ENCODE results near the gene FAM222B.
"Not testable (repeated sequence)": the region's sequence is repeated elsewhere in the genome, so short reads cannot be mapped to it uniquely, and the experiment has no call there.

The FAM222B gene, protein sequence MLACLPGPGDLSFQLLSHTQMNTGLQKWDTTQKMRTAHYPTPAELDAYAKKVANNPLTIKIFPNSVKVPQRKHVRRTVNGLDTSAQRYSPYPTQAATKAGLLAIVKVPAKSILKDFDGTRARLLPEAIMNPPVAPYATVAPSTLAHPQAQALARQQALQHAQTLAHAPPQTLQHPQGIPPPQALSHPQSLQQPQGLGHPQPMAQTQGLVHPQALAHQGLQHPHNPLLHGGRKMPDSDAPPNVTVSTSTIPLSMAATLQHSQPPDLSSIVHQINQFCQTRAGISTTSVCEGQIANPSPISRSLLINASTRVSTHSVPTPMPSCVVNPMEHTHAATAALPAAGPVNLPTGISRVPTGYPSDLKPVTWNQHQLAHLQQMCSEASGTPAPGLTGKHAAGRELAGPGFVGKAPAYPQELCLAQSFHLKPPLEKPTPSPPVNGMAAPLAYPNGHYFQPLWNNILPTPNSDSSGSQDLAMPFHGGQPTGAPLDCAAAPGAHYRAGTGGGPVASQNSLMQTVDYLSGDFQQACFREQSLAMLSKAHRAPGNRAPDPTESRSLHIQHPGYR

DNA sequence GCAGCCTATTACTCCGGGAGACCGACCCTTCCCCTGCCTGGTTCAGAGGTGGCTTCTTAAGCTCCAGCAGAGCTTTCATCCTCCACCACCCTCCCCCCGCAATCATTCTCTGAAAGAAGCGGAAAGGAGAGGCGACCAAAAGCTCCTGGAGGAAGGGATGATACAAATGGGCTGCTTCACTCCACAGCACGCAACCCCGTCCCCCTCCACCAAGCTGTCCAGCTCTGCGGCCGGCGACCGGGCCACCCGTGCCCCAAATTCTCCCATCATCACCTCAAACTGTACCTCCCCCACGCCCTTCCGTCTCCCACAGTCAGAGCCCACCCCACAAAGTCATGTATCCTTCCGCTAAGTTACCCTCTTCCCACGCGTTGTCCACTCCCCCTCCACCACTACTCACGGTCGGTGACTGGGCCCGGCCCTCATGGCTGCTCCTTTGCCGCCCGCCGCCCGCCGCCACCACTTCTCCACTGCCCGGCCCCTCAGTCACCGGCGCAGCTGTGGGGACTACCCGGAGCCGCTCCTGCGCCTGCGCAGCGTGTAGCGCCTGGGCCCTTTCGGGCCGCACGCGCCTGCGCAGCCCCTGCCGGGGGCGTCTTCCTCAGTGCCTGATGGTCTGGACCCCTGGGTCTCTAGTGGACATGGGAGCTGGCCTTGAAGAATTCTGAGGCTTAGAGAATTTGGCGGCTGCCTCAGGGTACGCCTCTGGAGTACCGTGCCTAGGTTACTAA, at the start of gene FAM222B:
FAM222B (minus strand) TSS at position 509 of the 731 bp plus-strand sequence. CDS start 76,123 bp downstream, outside the sequence.
- DNase-seq (ENCODE audit: low read depth), result peak; percentile 62

DNA sequence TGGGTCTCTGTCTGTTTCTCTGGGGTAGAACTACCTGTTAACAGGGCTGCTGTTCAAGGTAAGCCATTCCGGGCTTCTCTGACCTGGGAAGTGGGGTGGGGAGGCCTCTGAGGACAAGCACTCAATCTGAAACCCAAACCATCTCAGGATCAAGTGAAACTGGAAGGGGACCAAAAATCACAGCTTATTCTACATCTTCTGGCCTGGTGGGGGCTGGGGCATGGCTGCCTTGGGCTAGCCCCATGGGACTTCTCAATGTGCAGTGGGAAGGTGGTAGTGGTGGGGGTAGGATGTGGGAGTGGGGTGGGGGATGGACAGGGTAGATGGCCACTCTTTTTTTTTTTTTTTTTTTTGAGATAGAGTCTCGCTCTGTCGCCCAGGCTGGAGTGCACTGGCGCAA, 49.4 kb upstream of the FAM222B start:
- no peak for DNase-seq (ENCODE audit: low read depth)

DNA sequence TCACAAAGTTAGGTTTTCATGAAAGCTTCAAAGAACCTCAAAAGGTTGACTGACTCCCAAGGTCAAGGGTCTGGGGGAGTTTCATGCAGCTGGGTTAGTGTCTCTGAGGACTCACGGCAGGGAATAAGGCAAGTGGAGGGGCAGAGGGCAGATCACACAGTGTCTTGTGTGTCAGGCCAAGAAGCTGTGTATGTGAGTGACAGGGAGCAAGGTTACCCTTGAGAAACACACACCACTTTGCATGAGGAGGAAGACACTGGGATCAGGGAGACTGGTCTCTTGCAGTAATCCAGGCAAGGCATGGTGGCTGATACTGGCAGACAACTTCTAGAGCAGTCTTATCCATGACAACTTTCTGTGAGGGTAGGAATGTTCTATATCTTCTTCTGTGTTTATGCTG, 48.6 kb upstream of the FAM222B start:
- no peak for DNase-seq (ENCODE audit: low read depth)

DNA sequence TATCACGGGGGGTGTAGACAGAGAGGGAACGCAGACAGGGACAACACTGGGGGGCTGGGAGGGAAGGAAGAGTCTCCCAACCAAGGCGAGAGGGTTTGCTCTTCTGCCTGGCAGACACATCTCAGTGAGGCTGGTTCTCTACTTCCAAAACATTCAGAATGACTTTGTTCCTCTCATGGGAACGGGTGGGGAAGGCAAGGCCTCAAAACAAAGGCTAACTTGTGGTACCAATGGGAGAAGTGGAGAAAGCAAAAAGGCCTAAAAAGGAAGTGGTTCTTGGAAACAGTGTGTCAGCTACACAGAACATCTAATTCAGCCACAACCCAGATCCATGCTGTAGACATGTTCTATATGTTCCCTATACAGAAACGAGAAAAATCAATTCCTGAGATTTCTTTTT, 47.4 kb upstream of the FAM222B start:
- DNase-seq (ENCODE audit: low read depth), result no peak

DNA sequence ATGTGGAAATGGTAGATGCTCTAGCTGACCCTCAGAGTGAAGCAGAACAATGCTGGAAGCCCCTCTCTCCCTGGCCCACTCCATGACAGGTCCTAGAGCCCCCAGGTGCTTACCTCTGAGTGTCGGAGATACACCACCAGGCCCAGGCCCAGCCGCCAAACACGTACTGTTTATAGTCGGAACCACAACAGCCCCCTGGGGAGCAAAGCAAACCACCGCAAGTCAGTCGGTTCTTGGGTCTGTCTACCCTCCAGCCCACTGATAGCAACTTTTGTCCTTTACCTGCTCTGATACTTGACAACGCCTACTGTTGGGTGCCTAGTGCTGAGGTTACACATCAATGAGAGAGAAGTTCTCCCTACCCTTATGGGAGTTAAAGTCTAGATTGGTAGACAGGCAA, 46.2 kb upstream of the FAM222B start:
- DNase-seq (ENCODE audit: low read depth), result no peak

DNA sequence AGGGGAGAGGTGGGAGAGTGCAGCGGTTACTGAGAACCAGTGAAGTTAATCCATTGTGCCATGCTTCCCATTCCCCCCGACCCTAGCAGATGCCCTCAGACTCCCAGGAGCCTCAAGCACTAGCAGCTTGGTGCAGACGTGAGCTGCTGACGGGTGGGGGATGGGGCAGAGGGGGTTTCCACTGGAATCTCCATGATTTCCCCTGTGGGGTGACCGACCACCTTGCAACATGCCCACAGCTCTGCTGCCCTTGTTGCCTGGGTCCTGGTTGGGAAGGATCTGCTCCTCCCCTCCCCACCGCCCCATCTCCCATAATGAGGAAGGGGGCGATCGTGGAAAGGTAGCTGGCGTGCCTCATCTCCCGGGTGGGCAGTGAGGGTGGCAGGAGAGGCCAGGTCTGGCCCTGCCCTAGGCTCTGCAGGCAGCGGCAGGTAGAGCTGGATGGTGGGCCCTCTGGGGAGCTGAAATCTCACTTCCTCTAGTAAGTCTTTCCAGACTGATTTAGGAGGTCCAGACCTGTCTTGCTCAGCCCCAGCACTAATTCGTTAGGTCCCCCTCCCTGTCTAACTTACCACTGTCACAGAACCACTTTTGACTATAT, 45.4 kb upstream of the FAM222B start:
- no peak for DNase-seq (ENCODE audit: low read depth)

DNA sequence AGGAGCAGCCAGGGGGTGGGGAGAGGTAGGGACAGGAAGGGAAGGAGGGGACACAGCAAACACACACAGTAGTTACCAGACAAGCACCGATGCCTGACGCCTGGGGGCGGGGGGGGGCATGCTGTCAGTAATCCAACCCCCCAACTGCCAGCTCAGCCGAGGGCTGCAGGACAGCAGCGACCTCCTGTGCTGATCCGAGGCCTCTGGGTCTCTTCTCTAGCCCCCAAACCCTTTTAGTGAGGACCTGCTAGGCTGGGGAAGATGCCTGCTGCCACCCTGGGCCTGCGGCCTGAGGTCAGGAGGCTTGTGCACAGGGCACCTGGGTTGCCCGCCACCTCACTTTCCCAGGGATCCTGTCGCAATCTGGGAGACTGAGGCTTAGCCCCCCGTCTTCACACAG, 43.4 kb upstream of the FAM222B start:
- DNase-seq (ENCODE audit: low read depth), result no peak

DNA sequence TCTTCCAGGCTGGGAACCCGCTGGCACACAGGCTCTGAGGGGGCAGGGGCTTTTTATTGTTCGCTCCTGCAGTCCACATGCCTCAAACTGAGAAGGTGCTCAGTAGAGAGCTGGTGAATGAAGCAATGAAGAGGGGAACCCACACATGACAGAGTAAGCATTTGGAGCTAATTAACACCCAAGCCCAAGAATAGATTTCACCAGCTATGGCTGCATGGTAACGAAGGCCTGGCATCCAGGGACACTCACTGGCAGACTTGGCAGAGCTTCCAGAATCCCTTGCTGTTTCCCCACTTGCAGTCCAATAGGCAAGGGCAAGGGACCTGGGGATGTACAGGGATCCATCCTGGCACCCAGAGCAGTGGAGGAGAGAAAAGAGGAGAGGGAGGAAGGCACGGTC, 42.8 kb upstream of the FAM222B start:
- DNase-seq (ENCODE audit: low read depth), result no peak

DNA sequence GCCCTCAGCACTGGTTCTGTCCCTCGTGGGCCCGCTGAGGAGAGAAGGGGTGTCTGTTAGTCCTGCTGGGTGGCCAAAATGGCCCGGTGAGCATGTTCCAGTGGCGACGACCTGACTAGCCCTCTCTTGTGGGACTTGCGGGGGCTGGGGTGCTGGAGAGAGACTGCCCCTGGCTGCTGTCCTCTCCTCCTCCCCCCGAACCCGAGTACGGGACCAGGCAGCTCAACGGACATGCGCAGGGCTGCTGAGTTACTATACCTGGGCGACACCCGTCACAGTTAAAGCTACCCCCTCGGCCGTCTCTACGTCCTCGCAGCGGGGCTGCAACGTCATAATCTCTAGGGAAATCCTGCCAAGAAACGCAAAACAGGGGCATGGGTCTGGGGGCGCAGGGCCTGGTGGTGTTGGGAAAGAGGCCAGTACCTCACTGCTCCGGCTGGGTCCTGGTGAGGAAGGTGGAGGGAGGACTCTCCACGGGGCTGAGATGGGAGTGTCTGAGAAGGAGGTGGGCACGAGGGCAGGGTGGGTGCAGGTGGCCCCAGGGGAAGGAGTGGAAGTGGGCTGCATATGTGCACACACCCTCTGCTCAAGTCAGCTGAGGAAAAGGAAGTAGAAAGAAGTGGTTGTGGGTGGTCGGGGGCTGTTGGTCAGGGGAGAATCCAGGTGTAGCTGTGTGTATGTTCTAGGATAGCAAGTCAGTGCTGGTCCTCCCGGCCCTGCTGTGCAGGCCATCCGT, 41.5 kb upstream of the FAM222B start:
- DNase-seq (ENCODE audit: low read depth), result no peak

DNA sequence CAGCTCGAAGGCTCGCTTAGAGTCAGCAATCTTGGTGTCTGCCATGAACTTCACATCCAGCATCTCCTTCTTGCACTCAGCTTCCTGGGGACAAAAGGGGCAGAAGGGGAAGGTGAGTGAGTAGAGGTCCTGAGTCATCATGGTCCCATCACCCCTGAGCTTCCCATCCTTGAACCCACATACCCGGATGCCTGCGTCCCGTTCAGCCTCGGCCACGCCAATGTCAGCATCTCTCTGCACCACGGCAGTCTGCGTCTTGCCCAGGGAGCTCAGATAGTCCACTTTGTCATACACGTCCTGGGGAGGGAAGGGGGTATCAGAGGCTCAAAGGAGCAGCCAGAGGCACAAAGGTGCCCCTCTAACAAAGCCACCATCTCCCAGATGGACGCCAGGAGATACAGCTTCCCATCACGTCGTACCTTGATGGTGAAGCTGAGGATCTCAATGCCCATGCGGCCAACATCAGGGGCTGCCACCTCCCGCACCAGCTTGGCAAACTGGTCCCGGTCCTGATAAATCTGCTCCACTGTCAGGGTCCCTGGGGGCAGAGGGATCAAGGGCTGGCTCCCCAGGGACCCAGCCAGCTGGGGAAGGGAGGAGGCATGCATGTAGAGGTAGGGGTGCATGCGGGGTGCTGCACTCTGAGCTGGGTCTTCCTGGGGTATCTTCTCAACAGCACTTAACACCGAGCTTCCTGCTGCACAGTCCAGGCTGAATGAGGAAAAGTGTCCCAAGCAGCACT, 39.7 kb upstream of the FAM222B start:
- DNase-seq (ENCODE audit: low read depth), result no peak

DNA sequence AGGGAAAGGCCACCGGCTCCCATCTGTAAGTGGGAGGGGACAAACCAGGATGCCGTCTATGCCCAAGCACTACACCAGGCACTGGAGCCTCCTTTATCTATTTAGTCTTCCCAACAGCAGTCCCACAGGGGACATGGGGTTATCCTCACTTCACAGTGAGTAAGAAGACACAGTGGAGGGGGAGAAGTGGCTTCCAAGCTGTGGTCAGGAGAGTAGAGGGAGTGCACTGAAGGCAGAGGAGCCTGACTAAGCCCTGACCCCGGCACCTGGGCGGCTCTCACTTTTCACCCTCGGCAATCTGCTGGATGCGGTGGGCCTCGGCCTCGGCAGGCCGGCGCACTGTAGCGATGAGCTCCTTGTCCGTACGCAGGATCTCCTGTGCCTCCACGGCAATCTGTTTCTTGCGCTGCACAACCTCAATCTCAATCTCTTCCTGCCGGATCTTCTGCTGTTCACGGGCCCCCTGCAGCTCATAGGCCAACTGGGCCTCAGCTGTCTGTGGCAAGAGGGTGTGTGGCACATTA, 39.0 kb upstream of the FAM222B start:
- no peak for DNase-seq (ENCODE audit: low read depth)

DNA sequence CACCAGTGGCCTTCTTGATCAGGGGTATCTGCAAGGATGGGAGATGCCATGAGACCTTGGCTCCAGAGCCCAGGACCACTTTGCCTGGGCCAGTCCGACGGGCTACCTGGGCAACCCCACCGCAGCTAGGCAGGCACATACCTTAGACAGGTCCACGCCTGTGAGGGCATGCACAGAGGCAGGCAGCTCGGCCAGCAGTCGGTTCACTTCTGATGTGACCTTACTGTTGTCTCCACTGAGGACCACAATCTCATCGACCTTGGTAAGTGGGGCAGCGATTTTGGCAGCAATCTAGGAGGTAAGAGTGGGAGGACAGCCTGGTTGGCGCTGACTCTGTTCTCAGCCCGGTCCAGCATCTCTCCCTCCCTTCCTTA, 38.0 kb upstream of the FAM222B start:
- DNase-seq (ENCODE audit: low read depth), result no peak

DNA sequence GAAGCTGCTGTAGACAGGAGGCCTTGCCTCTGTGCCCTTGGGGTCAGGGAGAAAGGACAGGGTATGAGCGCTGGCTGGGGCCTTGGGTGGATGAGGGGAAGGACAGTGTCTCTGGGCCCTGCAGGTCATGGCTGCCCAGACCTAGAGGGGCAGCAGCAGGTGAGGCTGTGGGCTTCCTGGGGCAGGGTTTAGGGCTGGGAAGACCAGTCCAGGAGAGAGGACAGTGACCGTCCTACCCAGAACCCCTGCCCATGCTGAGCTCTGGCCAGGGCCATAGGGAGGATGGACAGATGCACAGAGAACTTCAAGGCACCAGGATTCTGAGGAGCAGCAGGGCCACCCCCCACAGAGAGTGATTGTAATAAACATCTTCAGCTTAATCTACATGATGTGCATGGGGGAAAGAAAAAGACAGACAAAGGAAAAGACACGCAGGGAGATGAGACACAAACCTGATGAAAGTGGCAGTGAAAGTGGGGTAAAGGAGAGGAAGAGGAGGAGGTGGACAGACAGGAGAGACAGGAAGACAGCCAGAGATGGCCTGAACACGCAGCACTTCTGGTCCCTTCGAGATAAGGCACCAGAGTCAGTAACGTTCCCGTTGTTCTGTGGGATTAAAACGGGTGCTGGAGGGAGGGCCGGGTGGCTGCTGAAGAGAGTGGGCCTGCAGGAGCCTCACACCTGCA, 37.4 kb upstream of the FAM222B start:
- DNase-seq (ENCODE audit: low read depth), result no peak

DNA sequence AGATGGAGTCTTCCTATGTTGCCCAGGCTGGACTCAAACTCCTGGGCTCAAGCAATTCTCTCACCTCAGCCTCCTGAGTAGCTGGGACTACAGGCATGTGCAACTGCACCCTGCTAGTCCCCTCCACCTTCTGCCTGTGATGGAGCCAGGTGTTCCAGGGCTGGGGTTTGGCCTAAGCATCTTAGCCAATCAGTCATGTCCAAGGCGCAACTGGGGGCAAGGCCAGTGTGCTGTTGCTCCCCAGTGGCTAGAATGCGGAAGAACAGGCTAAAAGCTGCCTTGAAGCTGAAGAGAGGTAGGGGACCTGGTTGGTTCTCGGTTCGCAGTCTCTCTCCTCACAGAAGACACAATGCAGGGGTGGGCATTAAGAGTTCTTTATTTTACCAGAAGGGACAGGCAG, 36.4 kb upstream of the FAM222B start:
- peak; percentile 54 for DNase-seq (ENCODE audit: low read depth)

DNA sequence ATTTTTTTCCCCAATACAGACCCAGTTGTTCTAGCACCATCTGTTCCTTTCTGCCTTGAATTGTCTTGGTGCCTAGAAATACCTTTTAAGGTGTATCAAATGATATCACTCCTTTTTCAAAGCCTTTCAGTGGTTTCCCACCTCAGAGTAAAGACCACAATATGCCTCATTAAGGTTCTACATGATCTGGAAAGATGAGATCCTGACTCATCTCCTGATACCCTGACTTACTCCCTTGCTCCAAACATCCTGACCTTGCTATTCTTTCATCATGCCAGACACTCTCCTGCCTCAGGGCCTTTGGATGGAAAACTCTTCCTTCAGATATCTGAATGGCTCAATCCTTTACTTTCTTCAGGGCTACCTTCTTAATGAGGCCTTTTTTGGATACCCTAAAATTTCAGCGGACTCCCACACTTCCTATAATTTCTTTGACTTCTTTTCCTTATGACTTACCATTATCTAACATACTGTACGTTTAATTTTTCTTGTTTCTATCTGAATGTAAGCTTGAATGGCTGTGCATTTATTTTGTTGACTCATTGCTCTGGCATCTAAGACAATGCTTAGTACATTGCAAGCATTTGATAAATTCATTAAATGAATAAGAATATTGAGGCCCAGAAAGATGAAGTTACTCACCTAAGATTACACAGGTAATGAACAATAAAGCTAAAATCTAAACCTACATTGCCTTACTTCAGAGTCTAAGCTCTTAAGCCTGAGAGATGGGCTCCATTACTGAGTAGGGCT, 35.7 kb upstream of the FAM222B start:
- peak; percentile 44 for DNase-seq (ENCODE audit: low read depth)

DNA sequence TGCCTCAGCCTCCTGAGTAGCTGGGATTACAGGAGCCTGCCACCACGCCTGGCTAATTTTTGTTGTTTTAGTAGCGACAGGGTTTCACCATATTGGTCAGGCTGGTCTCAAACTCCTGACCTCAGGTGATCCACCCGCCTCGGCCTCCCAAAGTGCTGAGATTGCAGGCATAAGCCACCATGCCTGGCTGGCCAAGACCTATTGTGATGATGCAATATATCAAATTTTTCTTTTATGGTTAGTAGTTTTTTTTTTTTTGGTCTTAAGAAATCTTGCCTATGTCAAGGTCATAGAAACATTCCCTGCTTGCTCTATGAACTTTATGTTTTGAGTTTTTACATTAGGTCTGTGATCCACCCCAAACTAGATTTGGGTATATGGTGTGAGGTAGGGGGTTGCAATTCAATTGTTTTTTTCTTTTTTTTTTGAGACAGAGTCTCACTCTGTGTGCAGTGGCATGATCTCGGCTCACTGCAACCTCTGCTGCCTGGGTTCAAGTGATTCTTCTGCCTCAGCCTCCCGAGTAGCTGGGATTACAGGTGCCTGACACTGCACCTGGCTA, 34.6 kb upstream of the FAM222B start:
- DNase-seq (ENCODE audit: low read depth), result not testable (repeated sequence)

DNA sequence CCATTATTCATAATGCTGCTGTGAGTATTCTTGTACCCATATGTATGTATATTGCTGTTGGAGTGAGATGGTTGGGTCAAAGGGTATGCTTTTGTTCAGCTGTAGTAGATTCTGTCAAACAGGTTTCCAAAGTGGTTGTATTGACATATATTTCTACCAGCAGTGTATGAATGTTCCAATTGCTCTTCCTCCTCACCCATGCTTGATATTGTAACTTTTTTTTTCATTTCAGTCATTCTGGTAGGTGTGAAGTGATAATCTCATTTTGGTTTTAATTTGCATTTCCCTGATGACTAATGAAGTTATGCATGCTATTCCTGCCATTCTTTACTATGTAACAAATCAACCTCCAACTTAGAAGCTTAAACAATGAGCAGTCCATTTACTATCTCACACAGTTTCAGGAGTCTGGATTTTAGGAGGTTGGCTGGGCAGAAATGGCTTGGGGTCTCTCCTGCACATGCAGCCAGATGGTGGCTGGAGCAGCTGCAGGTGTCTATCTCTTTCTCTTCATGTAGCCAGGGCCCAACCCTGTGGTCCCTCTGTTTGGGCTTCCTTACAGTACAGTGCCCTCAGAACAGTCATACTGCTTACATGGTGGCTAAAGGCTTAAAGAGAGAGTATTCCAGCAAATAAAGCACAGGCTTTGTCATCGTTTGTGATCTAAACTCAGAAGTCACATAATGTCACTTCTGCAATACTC, 33.4 kb upstream of the FAM222B start:
- DNase-seq (ENCODE audit: low read depth), result no peak

DNA sequence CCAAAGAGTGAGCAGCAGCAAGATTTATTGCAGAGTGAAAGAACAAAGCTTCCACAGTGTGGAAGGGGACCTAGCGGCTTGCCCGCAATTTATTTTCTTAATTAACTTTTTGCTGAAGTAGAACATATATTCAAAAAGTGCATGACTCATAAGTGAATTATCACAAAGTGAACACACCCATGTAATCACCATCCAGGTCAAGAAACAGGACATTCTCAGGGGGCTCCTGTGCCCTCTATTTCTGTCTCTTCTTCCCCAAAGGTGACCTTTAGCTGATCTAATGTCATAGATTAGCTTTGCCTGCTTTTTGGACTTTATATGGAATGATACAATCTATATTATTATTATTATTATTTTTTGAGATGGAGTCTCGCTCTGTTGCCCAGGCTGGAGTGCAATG, 32.2 kb upstream of the FAM222B start:
- no peak for DNase-seq (ENCODE audit: low read depth)

DNA sequence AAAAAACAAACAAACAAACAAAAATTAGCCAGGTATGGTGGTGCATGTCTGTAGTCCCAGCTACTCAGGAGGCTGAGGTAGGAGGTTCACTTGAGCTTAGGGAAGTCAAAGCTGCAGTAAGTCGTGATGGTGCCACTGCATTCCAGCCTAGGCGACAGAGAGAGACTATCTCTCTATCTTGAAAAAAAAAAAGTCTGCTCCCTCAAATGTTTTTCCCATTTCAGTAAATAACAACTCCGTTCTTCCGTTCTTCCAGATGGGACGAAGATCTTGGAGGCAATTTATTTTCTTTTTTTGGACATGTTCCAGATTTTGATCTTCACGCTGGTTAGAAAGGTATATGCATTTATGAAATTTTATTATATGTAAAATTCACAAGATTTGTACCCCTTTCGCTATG, 31.2 kb upstream of the FAM222B start:
- DNase-seq (ENCODE audit: low read depth), result no peak
